RWPE2 (cell line): ENCODE results near the gene C20orf144.

Experiments
- ATAC-seq: fragments of 200-7000 bp; cut with Tn5 transposase; 3 replicates; pipeline ENCODE4 v1.9.1; 2021; ENCODE audit warnings: low read depth
- DNase-seq: peaks from one replicate; pipeline ENCODE4 v3.0.0-alpha.2; 2020; ENCODE audit warnings: low spot score
- H3K27ac ChIP-seq: fragments of 450-650 bp; 2 replicates; pipeline ENCODE4 v1.5.1; 2017; ENCODE audit warnings: mild to moderate bottlenecking; ENCODE audit not compliant: poor library complexity, severe bottlenecking
- H3K27me3 ChIP-seq: fragments of 250-450 bp; sonication (Bioruptor Pico); 2 replicates; pipeline ENCODE4 v1.5.1; 2021; ENCODE audit warnings: mild to moderate bottlenecking, moderate library complexity; ENCODE audit not compliant: insufficient read depth, poor library complexity, severe bottlenecking
- H3K36me3 ChIP-seq: fragments of 250-450 bp; sonication (Bioruptor Pico); 2 replicates; pipeline ENCODE4 v1.5.1; 2020; ENCODE audit warnings: low read depth, mild to moderate bottlenecking, moderate library complexity
- H3K4me1 ChIP-seq: fragments of 250-450 bp; sonication (Bioruptor Pico); 2 replicates; pipeline ENCODE4 v1.5.1; 2021; ENCODE audit warnings: mild to moderate bottlenecking, moderate library complexity; ENCODE audit not compliant: insufficient read depth, poor library complexity, severe bottlenecking
- H3K4me3 ChIP-seq: fragments of 250-450 bp; sonication (Bioruptor Pico); 2 replicates; pipeline ENCODE4 v1.5.1; 2021; ENCODE audit warnings: mild to moderate bottlenecking, moderate library complexity; ENCODE audit not compliant: severe bottlenecking
- H3K9me3 ChIP-seq: fragments of 250-450 bp; sonication (Bioruptor Pico); 2 replicates; pipeline ENCODE4 v1.5.1; 2021; ENCODE audit warnings: mild to moderate bottlenecking, moderate library complexity; ENCODE audit not compliant: severe bottlenecking
- TF ChIP-seq, protein P1 (sequence below): fragments of 450-650 bp; IDR thresholded peaks from one replicate; pipeline ENCODE4 v1.5.1; 2017; ENCODE audit warnings: mild to moderate bottlenecking, moderate library complexity; ENCODE audit not compliant: poor library complexity, severe bottlenecking

The C20orf144 gene

GRCh38 chr20:33701629-33702450, 39.7 kb downstream of the C20orf144 start:
- peaks cover 5% of the 10 kb centered on the region for H3K36me3 ChIP-seq
- no peak for DNase-seq
- H3K4me3 ChIP-seq: no peak overlapping the region
- H3K27me3 ChIP-seq: no peaks in the 10 kb centered on the region
- TF ChIP-seq, protein P1, sequence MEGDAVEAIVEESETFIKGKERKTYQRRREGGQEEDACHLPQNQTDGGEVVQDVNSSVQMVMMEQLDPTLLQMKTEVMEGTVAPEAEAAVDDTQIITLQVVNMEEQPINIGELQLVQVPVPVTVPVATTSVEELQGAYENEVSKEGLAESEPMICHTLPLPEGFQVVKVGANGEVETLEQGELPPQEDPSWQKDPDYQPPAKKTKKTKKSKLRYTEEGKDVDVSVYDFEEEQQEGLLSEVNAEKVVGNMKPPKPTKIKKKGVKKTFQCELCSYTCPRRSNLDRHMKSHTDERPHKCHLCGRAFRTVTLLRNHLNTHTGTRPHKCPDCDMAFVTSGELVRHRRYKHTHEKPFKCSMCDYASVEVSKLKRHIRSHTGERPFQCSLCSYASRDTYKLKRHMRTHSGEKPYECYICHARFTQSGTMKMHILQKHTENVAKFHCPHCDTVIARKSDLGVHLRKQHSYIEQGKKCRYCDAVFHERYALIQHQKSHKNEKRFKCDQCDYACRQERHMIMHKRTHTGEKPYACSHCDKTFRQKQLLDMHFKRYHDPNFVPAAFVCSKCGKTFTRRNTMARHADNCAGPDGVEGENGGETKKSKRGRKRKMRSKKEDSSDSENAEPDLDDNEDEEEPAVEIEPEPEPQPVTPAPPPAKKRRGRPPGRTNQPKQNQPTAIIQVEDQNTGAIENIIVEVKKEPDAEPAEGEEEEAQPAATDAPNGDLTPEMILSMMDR: no peak
- no peak overlapping the region for H3K27ac ChIP-seq
- no peaks in the 10 kb centered on the region for H3K4me1 ChIP-seq
- ATAC-seq: no peak
- peaks cover 6% of the 10 kb centered on the region for H3K9me3 ChIP-seq

DNA sequence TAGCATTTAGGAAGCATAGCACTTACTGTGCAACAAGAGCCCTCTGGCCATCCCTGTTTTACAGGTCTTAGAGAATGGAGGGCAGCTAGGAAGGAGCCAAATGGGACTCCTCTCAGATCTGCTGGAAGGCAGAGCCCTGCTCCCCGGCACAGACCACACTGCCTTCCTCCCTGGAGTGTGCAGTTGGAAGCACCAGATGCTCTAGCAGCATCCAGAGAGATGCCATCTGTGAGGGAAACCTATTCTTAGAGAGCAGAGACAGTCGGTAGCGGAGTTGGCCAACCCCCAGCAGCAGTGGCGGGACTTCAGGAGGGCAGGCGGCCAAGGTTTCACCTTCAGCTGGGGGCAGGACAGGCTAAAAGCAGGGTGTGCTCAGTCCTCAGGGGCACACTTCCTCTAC, 40.7 kb downstream of the C20orf144 start:
- no peak overlapping the region for H3K4me3 ChIP-seq
- no peaks in the 10 kb centered on the region for H3K4me1 ChIP-seq
- no peaks in the 10 kb centered on the region for H3K27me3 ChIP-seq
- H3K27ac ChIP-seq: no peak overlapping the region
- peaks cover 14% of the 10 kb centered on the region for H3K36me3 ChIP-seq
- peaks cover 6% of the 10 kb centered on the region for H3K9me3 ChIP-seq
- ATAC-seq (peak; percentile 37; the same call in 2 of the 3 replicates), DNase-seq (no peak)
- TF ChIP-seq, protein P1: no peak

DNA sequence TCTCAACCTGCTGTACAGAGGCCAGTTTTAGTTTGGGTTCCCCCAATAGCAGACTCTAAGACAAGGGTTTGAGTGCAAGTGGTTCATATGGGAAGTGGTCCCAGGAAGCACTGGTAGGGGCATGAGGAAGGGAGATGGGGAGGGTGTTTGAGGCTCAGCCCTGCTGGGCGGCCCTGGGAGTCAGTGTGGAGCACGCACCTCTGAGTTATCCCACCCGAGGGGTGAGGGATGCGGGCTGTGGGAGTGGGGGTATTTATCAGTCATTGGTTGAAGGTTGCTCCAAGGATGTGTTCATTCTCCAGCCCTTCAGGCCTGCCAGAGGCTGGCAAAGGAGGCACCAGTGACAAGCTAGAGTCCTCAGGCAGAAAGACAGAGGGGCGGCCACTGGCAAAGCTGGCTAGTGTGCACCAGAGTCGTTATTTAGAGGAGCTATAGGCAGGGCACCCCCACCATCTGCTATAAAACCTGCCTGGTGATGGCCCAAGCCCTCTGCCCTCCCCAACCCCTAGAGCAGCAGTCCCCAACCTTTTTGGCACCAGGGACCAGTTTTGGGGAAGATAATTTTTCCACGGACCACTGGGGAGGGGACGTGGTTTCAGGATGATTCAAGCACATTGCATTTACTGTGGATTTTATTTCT, 41.5 kb downstream of the C20orf144 start:
- H3K36me3 ChIP-seq: peaks cover 14% of the 10 kb centered on the region
- H3K27me3 ChIP-seq: no peaks in the 10 kb centered on the region
- TF ChIP-seq, protein P1: no peak
- ATAC-seq (0 out of 3 replicates have a peak, but pooled peaks have one; percentile 6), DNase-seq (no peak)
- H3K4me3 ChIP-seq: no peak overlapping the region
- no peaks in the 10 kb centered on the region for H3K9me3 ChIP-seq
- no peak overlapping the region for H3K27ac ChIP-seq
- H3K4me1 ChIP-seq: no peaks in the 10 kb centered on the region

DNA sequence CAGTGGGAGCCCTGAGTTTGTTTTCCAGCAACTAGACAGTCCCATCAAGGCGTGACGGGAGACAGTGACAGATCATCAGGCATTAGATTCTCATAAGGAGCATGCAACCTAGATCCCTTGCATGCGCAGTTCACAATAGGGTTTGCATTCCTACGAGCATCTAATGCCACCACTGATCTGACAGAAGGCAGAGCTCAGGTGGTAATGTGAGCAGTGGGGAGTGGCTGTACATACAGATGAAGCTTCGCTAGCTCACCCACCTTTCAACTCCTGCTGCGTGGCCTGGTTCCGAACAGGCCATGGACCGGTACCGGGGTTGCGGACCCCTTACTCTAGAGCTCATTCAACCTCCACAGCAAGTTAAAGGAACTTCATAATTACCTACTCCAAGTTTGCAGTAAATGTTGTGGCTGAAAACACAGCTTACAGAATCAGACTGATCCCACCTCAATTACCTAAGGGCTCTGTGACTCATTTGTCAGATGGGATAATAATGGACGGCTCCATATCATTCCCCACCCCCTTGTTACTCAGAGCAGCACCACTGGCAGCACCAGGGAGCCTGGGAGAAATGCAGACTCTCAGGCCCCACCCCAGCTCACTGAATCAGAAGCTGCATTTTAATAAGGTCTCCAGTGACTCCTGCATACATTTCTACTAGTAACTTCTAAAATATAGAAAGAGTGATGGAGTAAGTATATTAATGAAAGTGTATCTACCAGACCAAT, 42.2 kb downstream of the C20orf144 start:
- ATAC-seq: peak; percentile 76
- TF ChIP-seq, protein P1: no peak
- DNase-seq: no peak
- H3K36me3 ChIP-seq: peaks cover 14% of the 10 kb centered on the region
- no peak overlapping the region for H3K4me3 ChIP-seq
- no peaks in the 10 kb centered on the region for H3K27me3 ChIP-seq
- no peaks in the 10 kb centered on the region for H3K4me1 ChIP-seq
- no peak overlapping the region for H3K27ac ChIP-seq
- H3K9me3 ChIP-seq: no peaks in the 10 kb centered on the region
